Measurements from ENCODE around the gene RALGAPA2.
A peak's percentile ranks its signal among the peaks of the same experiment; 100 is the strongest.

RALGAPA2 gene

DNA sequence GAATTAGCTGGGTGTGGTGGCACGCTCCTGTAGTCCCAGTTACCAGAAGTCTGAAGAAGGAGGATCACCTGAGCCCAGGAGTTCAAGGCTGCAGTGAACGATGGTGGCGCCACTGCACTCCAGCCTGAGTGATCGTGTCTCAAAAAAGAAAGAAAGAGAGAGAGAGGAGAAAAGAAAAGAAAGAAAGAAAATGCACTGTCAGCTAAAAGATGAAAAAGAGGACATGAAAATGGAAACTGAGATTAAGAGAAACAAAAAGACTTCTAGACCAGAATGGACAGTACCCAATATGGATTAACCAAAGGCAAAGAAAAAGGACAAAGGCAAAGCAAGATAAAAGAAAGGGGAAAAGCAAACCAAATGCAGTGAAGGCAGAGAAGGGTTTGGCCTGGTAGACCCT lies 9.0 kb upstream of the RALGAPA2 start:
- DNase-seq (ENCODE audit: low read depth, low spot score) = no peak

DNA sequence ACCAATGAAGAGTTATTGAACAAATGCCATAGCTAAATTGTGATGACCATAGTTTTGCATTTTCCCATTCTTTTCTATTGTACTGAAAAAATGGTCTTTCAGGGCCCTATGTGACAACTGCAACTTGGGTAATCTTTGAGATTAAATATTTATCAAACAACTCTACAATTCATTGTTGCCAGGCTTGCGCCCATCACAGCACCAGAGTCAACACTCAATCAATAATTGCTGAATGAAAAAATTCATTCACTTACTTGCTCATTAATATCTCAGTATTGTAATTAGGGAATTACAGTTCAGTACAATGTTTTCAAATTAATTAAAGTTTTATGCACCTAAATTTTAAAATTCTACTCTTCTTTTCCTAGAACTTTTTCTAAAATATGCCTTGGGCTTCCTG lies 7.7 kb upstream of the RALGAPA2 start:
- no peak for DNase-seq (ENCODE audit: low read depth, low spot score)

DNA sequence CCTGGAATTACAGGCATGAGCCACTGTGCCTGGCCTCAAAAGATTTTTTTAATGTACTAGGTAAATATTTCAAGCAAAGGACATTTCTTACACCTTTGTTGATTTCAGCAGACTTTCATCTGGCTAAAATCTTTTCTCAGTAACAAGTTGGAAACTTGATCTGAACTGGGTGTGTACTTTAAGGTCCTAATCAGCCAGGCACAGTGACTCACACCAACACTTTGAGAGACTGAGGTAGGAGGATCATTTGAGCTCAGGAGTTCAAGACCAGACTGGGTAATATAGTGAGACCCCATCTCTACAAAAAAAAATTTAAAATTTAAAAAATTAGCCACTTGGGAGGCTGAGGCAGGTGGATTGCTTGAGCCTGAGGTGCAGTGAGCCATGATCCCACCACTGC lies 7.0 kb upstream of the RALGAPA2 start:
- DNase-seq (ENCODE audit: low read depth, low spot score) = no peak

DNA sequence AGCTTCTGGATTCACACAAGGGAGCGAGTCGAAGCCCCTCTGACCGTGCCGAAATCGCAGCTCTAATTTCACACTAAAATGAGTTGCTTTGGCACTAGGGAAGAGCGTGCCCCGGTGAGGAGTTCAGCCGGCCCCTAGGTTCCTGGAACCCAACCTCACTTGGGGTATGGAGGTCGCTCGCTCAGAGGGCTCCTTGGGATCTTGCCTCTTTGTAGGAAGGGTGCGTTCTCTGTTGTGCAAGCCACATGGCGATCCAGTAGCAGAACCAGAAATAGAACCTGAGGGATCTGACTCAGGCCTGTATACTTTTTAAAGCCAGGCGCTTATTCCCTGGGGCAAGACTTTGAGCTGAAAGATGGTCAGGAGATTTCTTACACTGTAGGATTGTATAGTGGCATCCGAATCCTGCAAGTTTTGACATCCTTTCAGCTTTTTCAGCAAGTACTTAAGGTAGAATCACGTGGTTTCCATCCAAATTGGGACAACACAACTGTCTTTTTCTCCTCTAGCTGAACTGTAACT lies 861 bp upstream of the RALGAPA2 start:
- DNase-seq (ENCODE audit: low read depth, low spot score) = no peak

DNA sequence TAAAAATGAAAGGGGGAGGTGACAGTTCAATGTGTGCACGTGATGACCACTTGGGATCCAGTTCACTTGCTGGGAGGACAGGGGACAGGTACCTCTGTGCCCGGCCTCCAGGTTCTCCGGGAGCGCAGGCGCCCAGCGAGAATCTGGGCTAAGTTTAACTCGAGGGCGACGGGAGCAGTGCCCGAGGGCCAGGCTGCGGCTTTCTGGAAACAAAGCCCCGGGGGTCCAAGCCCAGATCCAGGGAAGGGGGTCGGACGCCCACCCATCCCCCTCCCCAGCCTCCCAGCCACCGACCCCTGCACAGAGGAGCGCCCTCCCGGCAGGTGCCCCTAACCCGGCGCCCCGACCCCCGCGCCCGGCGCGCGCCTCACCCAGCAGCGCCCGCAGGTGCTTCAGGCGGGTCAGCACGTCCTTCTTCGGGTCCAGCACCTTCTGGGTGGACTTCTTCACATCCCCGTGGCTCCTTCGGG lies 405 bp downstream of the RALGAPA2 start:
- DNase-seq (ENCODE audit: low read depth, low spot score) = no peak

DNA sequence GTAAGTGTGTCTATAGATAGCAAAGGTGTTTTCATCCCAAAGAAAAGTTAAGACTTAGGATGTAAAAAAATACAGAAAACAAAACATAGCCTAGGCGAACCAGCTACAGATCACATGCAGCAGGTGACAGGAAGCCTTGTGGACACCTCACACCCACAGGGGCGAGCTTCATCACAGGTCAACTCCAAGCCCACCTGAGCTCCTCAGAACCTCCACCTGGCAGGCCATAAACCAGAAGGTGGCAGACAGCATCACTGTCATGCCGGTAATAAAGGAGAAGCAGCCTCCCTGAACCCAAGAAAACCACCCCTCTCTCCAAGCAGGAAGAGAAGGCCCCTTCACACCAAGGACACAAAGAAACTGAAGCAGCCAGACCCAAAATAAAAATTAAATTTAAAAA lies 1.0 kb downstream of the RALGAPA2 start:
- no peak for DNase-seq (ENCODE audit: low read depth, low spot score)

DNA sequence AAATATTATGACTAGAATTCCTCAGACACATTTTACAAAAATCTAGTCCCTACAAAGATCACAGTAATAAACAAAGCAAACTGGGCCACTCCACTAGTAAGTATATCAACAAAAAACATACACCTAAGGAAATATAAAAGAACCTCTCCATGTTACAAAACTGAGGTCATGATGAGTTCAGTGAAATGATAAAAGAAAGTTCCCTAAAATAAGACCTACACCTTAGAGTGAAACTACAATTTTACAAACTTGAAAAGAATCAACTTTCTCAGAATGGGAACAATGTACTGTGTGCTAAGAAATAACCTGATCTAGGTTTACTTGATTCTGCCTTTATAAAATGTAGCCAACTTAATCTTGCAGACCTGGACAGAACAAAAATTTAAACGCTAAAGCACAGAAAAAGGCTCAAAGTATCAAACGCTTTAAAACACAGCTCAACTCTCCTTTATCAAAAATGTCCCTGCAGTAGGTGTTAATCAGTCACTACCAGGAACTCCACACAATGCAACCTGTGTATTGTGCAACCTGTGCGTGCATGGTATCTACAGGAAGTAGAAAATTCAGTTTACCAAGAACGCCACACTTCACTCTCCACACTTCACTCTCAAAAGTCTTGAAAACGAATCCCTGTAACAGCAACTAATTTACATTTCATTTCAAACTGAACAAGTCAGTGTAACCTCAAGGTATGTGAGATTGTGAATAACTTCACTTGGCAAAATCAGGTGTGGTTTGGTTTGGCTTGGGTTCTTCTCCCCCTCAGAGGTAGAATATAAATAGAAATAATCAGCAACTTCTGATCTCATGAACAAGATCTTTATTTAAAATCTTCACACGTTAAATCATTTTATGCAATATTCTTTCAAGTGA lies 1.8 kb downstream of the RALGAPA2 start:
- no peak for DNase-seq (ENCODE audit: low read depth, low spot score)

DNA sequence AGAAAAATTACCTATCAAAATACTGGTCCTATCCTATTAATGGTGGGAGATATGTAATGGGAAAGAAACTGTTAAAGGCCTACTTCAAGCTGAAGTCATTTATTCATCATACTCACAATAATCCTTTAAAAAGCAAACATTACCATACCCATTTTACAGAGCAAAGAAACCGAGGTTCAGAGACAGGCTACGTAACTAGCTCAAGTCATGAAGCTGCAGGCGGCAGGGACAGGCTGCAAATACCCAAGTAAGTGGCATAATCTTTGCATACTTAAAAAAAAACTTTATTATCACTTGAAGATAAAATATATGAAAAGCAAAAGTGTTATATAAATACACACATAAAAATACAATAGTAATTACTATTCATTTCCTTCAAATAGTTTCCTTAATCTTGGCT lies 2.6 kb downstream of the RALGAPA2 start:
- no peak for DNase-seq (ENCODE audit: low read depth, low spot score)

DNA sequence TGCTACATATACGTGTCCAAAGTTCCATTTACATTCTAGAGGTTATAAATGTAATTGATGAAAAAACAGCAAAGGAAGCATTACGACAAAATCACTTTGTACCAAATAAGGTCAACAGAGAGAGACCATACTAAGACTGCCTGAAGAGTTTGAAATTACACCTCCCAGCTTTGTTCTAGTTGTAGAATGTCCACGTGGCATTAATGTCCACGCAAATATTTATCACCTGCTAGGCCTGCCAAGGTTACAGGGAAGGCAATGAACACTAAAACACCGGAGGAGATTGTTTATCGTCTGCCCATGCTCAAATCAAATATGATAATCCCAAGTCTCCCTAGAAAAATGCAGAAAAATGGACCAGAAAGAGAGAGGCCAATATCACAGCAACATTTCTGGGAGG lies 6.2 kb downstream of the RALGAPA2 start:
- DNase-seq (ENCODE audit: low read depth, low spot score) = no peak

DNA sequence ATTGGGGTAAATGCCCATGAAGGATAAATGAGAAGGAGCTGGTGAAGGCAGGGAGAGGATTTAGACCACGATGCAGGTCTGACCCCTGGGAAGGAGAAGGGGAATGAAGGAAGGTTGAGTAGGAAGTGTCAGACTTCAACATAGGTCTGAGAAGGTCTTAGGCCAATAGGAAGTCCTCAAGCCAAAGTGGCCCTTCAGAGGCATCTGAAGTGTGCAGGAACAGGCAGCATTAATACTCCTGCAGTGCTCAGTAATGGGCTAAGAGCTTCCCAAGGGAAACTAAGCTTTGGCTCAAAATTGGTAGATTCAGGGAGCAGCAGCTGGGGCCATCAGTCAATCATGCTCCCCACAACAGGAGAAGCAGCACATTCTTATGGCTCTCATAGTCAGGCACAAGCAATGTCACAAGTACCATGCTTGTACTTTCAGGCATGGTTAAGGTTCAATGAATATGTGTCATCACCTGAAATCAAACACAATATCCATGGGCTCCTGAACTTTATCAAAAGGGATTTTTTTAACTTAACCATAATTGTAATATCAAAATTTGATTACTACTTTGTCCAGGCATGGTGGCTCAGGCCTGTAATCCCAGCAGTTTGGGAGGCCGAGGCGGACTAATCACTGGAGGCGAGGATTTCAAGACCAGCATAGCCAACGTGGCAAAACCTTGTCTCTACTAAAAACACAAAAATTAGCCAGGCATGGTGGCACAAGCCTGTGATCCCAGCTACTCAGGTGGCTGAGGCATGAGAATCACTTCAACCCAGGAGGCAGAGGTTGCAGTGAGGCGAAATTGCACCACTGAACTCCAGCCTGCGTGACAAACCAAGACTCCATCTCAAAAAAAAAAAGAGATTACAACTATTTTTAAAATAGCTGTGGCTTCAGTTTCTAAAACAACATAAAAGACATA lies 9.9 kb downstream of the RALGAPA2 start:
- DNase-seq (ENCODE audit: low read depth, low spot score) = no peak

DNA sequence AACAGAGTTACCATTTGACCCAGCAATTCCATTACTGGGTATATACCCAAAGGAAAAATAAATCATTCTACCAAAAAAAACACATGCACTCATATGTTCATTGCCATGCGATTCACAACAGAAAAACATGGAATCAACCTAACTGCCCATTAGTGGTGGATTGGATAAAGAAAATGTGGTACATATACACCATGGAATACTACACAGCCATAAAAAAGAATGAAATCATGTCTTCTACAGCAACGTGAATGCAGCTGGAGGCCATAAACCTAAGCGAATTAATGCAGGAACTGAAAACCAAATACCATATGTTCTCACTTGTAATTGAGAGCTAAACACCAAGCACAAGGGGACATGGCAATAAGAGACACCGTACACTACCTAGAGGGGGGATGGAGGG lies 12.5 kb downstream of the RALGAPA2 start:
- no peak for DNase-seq (ENCODE audit: low read depth, low spot score)

DNA sequence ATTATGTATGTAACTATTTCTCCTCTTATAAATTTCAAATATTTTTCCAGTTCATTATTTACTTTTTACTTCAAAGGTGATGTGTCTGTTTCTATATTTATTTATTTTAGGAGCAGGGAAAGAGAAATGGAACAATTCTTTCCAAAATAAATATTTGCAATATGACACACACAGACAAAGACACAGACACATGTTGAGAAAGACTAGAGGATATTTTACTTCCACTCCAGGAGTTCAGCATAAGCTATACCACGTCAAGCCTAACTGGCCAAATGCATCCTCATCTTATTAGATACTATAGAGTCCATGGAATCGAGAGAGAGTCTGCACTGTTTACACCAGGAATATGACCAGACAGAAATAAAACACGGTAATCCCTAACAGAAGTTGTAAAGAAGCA lies 13.3 kb downstream of the RALGAPA2 start:
- DNase-seq (ENCODE audit: low read depth, low spot score) = peak; percentile 78

DNA sequence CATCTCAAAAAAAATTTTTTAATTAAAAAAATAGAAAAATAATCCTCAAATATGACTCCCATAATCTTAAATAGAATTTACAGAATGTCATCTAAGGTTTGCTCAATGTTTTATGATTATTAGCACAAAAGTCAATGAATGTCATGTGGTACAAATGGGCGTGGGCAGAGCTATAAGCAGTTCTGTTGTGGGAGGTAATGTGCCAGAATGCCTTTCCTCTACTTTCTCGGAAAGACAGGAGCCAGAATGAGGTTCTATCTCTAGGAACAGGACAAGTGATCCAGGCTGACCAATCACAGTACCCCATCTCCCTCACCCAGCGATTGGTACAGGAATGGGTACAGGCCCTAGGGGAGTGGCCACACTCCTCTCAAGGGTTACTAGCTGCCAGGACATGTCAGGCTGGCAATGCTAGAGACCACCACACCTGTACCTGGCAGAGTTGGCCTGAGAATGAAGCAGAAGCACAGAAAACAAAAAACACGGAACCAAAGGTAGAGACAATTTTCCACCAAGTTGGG lies 15.1 kb downstream of the RALGAPA2 start:
- DNase-seq (ENCODE audit: low read depth, low spot score) = no peak

DNA sequence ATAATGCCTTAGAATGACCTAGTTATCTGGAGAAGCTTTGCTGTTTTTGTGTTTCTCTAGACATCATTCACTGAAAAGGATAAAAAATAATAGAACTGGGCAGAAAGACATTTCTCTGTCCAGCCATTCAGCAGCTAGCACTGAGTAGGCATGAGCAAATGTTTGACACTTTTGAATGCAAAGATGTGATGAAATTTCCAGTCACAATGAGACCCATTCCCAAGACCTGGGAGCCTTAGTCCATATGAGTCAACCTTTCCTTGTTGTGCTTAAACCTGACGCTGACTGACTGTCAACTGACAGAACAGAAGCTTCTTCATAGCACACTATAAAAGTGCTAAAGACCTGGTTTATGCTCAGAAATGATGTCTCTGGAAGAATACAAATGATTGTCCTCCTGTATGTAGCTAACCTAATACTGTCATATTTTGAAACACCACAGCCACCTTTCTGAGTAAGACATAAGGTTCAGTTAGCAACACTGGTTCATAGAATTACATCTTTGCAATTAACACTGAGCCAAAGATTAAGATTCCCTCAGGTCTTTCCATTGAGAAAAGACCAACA lies 17.1 kb downstream of the RALGAPA2 start:
- DNase-seq (ENCODE audit: low read depth, low spot score) = no peak

DNA sequence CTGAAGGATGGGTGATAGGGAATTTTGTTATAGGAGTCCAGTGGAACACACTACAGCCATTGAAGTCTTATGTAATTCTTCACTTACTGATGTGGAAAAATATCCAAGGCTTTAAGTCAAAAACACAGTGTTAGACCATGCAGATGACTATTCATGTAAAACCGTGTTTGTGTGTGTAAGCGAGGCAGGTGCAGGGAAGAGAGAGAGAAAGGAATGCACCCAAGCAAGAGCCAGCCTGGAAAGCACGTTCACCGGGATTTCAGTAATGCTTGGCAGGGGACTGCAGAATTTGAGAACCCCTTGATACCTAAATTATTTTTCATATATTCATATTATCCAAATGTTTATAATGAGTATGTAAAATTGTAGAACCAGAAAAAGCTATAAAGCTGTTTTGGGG lies 17.9 kb downstream of the RALGAPA2 start:
- no peak for DNase-seq (ENCODE audit: low read depth, low spot score)

DNA sequence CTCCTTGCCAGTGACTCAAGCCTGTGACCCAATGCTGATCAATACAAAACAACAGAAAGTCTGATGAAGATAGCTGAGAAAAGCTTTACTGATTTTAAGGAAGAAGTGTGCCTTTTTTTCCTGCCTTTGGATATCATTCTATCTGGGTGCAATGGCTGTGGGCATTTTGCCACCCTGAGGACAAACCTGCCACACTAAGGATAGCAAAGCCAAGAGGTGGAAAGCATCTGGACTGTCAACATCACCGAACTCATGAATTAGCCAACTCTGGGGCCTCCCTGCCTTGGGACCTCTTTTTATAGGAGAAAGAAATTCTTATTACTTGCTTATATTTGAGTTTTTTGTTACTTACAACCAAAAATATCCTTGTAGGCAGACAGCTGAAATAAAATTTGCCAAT lies 19.9 kb downstream of the RALGAPA2 start:
- no peak for DNase-seq (ENCODE audit: low read depth, low spot score)

DNA sequence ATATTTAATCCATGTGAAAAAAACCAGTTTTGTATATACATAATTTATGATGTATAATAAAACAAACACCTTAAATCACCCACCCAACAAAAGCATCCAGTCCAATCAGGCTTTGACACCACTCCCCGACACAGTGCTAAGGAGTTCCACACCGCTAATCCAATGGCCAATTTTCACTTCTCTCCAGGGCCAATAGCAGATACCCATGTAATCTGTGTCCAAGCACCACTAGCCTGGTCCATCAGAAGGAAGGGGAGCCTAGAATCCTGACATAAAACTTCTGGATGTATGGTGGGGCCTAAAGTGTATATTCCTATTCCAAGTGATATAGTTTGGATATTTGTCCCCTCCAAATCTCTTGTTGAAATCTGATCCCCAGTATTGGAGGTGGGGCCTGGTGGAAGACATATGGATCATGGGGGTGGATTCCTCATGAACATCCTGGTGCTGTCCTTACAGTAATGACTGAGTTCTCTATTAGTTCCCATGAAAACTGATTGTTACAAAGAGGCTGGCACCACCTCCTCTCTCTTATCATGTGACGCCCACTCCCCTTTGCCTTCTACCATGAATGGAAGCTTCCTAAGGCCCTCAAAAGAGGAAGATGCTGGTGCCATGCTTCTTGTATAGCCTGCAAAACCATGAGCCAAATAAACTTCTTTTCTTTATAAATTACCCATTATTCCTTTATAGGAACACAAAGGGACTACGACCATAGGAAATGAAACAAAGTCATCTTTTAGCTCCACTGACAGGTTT lies 20.8 kb downstream of the RALGAPA2 start:
- DNase-seq (ENCODE audit: low read depth, low spot score) = no peak

DNA sequence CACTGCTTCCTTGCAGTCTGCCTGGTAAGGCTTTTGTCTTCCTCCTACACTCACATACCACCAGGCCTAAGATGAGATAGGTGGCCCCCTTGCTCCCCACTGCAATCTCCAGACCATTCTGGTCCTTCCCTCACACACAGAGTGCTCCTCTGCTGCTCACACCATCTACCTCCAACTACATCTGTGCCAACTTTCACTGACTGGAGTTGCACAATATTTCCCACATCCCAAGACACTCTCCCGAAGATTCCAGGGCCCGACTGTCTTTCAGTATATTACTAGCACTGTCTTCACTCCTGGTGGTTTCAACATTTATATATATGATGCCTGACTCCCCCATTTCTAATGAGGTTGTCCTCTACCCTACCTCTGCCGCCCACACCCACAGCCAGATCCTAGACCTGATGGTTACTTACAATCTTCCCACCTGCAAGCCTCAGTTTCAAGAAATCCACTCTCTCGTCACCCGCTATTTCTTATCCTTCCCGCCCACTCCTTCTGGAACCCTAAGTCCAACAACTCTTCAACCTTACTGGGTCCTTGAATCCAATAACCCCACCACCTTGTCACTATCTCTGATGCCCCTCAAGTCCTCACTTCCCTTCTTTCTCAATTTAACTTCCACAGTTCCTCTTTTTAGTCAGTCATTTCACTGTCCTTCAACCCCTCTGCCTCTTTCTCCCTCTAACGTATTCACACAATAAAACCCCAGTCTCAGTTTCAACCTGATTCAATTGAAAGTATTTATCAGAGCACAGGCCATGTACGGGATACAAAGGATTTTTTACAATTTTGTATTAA lies 21.6 kb downstream of the RALGAPA2 start:
- no peak for DNase-seq (ENCODE audit: low read depth, low spot score)

DNA sequence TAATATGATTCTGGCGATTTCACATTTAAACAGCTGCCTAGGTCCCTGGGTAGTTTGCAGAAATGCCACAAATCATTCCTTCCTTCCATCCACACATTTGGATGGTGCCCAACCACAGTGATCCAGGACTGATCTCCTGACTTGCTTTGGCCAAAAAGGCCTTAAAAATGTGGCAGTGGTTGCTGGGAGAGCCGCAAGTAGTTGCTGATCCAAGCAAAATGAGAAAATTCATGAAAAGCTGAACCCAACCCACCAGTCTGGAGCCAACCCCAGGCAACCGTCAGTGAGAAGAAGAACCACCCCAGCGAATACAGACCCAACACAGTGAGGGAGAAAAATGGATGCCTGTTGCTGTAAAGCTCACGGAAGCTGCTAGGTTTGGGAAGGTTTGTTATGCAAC lies 25.1 kb downstream of the RALGAPA2 start:
- DNase-seq (ENCODE audit: low read depth, low spot score) = no peak

DNA sequence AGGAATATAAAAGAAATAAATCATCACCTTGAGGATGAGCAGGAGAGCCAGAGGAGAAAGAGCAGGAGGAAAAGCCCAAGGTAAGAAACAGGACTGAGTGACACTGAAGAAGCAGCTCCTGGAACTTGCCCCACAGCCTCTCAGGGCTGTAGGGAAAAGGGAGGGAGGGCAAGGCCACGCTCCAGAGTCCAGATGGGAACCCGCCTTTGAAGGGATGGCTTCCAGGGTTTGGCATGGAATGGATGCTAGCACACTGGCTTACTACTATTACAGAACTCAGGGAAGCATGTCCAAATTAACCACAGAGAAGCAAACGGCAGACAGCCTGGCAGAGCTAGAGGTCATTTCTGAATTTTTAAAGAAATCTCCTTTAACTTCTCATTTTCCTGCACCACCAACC lies 26.8 kb downstream of the RALGAPA2 start:
- DNase-seq (ENCODE audit: low read depth, low spot score) = no peak

Data from smooth muscle cell of the brain vasculature (primary cell).